G401.6 (cell line): ENCODE data around the gene OAF.

Experiments used
- FAIRE-seq: peaks from 2 replicates; lab custom pipeline; 2012; peaks lifted over from hg19 to GRCh38; lab: Jason Lieb, UNC

Gene OAF

DNA sequence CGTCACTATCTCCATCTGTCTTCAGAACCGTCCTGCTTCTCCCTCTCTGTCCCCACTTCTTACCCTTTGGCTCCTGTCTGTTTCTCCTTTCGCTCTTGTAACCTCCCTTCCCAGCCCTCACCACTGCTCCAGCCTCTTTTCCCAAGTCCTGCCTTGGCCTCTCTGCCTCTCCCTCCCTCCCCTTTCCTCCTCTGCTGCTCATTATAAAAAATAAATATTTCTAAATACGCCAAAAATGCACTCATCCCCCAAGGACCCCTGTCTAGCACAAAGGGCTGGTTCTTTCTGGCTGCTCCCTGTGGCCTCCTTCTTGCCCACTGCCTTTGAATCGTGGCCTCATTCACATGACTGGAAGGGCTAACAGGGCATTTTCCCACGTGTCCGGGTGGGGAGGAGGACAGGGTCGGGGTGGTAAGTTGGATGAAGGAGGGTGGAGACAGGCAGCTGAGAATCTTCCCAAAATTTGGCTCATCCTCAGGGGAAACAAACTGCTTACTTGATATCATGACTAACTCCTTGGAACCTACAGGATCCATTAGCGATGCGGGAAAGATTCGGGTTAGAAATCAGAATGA is 26.4 kb upstream of the OAF start:
- no peak for FAIRE-seq

- FAIRE-seq = no peak
These were observed 25.7 kb upstream of the OAF start for GRCh38 chr11:120184946-120185705.

- FAIRE-seq = no peak
These were observed 25.0 kb upstream of the OAF start for GRCh38 chr11:120185706-120186455.

- FAIRE-seq = no peak
These were observed 24.4 kb upstream of the OAF start for GRCh38 chr11:120186456-120186773.

GRCh38 chr11:120186774-120187591 is 23.8 kb upstream of the OAF start:
- no peak for FAIRE-seq

GRCh38 chr11:120188371-120188770 is 22.5 kb upstream of the OAF start:
- FAIRE-seq = no peak

DNA sequence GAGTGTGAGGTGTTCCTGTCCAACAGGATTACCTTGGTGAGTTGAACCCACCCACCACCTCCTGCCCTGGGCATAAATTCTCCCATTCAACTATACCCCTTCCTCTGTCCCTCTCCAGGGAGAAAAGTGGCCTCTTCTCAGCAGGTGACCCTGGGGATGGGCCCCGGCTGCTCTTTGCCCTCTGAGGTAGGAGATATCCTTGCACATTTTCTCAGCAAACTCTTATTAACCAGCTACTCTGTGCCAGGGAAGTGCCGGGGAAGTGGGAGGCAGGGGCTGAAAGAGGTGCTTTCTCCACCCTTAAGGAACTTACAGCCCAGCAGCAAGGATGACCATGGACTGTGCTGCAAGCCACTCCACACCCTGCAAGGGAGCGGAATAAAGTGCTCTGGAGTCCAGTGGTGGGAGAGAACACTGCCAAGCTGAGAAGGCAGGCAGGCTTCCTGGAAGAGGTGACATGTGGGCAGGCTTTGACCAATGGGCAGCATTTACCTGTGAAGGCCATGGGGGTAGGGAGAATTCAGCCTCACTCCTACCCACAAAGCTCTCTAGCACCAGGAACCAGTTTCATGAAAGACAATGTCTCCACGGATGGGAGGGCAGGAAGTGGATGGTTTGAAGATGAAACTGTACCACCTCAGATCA is 21.9 kb upstream of the OAF start:
- no peak for FAIRE-seq

DNA sequence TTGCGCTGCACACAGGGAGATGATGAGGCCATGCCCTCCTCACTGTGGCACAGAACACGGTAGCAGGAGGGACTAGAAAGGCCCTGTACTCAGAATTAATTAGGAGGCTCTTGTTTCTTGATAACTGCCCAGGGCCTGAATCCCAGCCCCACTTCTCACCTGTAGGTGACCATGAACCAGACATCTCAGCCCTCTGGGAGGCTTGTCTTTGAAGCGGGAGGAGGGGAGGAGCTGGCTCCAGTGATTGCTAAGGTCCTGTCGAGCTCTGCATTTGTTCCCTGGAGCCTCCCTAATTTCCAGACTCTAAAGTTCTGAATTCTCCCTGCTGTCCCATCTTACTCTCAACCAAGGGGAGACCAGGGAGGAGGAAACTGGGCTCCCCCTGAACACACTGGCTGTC is 19.8 kb upstream of the OAF start:
- no peak for FAIRE-seq

GRCh38 chr11:120192831-120193625 is 17.8 kb upstream of the OAF start:
- no peak for FAIRE-seq

DNA sequence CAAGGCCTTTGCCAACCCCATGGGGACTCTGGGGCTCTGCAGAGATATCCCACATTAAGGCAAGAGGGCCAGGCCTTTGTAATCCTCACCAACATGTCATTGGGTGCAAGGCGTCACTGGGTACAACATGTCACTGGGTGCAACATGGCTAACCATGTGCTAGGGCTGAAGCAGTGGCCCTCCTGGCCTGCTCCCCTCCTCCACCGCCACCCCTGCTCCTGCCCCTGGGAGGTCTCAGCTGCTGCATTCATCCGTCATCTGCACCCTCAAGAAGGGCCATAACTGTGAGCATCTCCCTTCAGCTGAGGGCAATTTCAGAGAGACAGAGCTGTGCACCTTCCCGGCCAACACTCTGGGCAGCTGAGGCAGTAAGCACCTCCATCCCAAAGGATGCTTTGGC is 16.7 kb upstream of the OAF start:
- FAIRE-seq = no peak

- no peak for FAIRE-seq
These were observed 15.1 kb upstream of the OAF start for GRCh38 chr11:120195601-120196320.

DNA sequence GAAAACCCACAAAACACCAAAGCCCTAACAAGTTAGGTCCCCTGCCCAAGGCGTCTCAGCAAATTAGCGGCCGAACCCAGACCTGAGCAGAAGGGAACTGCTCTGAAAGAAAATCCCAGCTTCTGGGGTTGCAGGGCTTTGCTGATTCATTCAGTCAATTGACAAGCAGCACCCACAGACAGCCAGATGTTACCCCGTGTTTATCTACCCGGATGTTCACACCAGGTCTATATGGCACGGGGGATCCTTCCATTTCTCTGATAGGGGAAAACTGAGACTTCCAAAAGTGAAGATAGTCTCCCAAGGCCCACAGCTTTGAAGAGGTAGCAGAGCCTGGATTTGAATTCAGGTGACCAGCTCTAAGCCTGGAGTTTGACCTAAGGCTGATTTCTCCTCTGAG is 14.0 kb upstream of the OAF start:
- no peak for FAIRE-seq

GRCh38 chr11:120197251-120197891 is 13.5 kb upstream of the OAF start:
- FAIRE-seq = no peak

- FAIRE-seq = no peak
These were observed 12.9 kb upstream of the OAF start for GRCh38 chr11:120197977-120198376.

- FAIRE-seq = no peak
These were observed 12.4 kb upstream of the OAF start for GRCh38 chr11:120198403-120198786.

- FAIRE-seq = no peak
These were observed 11.9 kb upstream of the OAF start for GRCh38 chr11:120198787-120199469.

DNA sequence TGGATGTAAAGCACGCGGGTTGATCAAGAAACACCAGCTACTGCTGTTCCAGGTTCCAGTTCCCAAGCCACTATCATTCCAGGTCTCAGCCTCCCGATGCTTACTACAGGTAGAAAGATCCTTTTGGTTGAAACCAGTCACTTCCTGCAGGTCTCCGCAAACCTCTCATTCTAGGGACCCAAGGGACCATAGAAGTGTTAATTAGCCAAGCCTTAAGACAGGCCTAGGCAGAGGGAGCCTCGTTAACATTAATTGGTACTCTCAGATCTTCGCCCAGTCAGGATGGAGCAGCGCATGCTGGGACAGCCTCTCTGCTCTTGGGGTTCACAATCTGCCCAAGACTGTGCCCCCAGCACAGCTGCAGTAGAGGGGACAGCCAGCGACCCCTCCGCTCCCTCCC is 11.2 kb upstream of the OAF start:
- FAIRE-seq = no peak

GRCh38 chr11:120200677-120201076 is 10.2 kb upstream of the OAF start:
- FAIRE-seq = no peak

GRCh38 chr11:120201653-120202052 is 9.2 kb upstream of the OAF start:
- no peak for FAIRE-seq

GRCh38 chr11:120203626-120204025 is 7.2 kb upstream of the OAF start:
- no peak for FAIRE-seq
